ENCODE results near the gene NAALADL1. TPM values are rescaled to one million over a fixed set of nuclear protein-coding genes. Genes with fewer than 3 reads are reported as not detected.

Gene NAALADL1
- total RNA-seq, 1 experiment from 2014 or later: 0.23 TPM

GRCh38 chr11:65019824-65020223, 38.5 kb downstream of the NAALADL1 start:
- intact Hi-C loops (cut with micrococcal nuclease; ENCODE audit: unreplicated experiment): loop anchor here (10.0 kb wide), 1 partner anchor 175 kb away; the partner anchor contains the start of gene CDC42BPG
- in situ Hi-C loops (cut with HindIII; ENCODE audit: low pct_unique_long_range_greater_than_20kb, low sequenced_read_pairs): no loop called here
- no peak overlapping the region for H3K4me3 ChIP-seq (ENCODE audit: low read depth in 2 of 2, low read length in 2 of 2)
- ChIA-PET POLR2A (no interaction called here), CTCF (interaction anchor here (0.5 kb wide), 1 partner anchor 12 kb away, joined by 3 read pairs; no protein-coding TSS in a partner anchor)
- H3K9me3 ChIP-seq (ENCODE audit: control insufficient read depth, insufficient read depth, low read depth, low read length): no peaks in the 10 kb centered on the region
- no peaks in the 10 kb centered on the region for H3K27me3 ChIP-seq (ENCODE audit: control insufficient read depth, insufficient read depth, low read length)
- no peak overlapping the region for H3K27ac ChIP-seq (ENCODE audit: low read length)
- no TSS peak for BruUV-seq (replicated peaks)
- no peaks in the 10 kb centered on the region; the same call in 1 of the 2 replicates for H3K4me1 ChIP-seq (ENCODE audit: control insufficient read depth, insufficient read depth, low read length)
- no peak for DNase-seq (ENCODE audit: low read depth, low spot score)
- TF ChIP-seq, protein P1, sequence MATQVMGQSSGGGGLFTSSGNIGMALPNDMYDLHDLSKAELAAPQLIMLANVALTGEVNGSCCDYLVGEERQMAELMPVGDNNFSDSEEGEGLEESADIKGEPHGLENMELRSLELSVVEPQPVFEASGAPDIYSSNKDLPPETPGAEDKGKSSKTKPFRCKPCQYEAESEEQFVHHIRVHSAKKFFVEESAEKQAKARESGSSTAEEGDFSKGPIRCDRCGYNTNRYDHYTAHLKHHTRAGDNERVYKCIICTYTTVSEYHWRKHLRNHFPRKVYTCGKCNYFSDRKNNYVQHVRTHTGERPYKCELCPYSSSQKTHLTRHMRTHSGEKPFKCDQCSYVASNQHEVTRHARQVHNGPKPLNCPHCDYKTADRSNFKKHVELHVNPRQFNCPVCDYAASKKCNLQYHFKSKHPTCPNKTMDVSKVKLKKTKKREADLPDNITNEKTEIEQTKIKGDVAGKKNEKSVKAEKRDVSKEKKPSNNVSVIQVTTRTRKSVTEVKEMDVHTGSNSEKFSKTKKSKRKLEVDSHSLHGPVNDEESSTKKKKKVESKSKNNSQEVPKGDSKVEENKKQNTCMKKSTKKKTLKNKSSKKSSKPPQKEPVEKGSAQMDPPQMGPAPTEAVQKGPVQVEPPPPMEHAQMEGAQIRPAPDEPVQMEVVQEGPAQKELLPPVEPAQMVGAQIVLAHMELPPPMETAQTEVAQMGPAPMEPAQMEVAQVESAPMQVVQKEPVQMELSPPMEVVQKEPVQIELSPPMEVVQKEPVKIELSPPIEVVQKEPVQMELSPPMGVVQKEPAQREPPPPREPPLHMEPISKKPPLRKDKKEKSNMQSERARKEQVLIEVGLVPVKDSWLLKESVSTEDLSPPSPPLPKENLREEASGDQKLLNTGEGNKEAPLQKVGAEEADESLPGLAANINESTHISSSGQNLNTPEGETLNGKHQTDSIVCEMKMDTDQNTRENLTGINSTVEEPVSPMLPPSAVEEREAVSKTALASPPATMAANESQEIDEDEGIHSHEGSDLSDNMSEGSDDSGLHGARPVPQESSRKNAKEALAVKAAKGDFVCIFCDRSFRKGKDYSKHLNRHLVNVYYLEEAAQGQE (IDR thresholded peaks at IDR 0.05; ENCODE audit: insufficient read depth in 1 of 2, low read depth in 2 of 2, low read length in 1 of 2): no peak
- no peak for TF ChIP-seq CTCF (IDR thresholded peaks at IDR 0.05)
- TF ChIP-seq TCF7L2 (IDR thresholded peaks at IDR 0.05; ENCODE audit: low read depth, low read length): no peak
- no peak for TF ChIP-seq SIN3A (IDR thresholded peaks at IDR 0.05; ENCODE audit: borderline replicate concordance, insufficient read depth, low read depth, low read length)
- TF ChIP-seq POLR2AphosphoS5 (IDR thresholded peaks at IDR 0.05; ENCODE audit: low read depth, low read length): no peak
- H3K36me3 ChIP-seq (ENCODE audit: control insufficient read depth, insufficient read depth, low read length): no peaks in the 10 kb centered on the region
- no peak for ATAC-seq

DNA sequence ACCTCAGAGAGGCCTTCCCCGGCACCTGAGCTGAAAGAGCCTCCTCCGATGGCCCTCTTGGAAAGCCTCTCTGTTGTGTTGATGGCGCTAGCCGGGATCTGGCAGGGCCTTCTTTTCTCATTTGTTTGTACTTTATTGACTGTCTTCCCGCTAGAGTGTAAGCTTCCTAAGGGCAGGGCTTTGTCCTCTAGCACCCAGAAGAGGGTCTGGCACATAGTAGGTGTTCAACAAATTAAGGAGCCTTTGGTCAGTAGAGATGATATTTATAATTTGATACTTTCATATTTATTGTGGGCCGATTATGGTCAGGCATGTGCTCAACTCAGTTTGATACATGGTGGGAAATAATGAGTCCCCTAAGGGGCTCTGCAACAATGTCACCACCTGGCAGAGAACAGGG, 40.4 kb downstream of the NAALADL1 start:
- no peaks in the 10 kb centered on the region for H3K27me3 ChIP-seq (ENCODE audit: control insufficient read depth, insufficient read depth, low read length)
- peaks cover 5% of the 10 kb centered on the region; the same call in 1 of the 2 replicates for H3K4me1 ChIP-seq (ENCODE audit: control insufficient read depth, insufficient read depth, low read length)
- no peak for DNase-seq (ENCODE audit: low read depth, low spot score)
- H3K9me3 ChIP-seq (ENCODE audit: control insufficient read depth, insufficient read depth, low read depth, low read length): no peaks in the 10 kb centered on the region
- no peak for ATAC-seq
- in situ Hi-C loops (cut with HindIII; ENCODE audit: low pct_unique_long_range_greater_than_20kb, low sequenced_read_pairs): no loop called here
- BruUV-seq (replicated peaks): no TSS peak
- ChIA-PET CTCF (interaction anchor here (0.6 to 0.8 kb wide), 2 partner anchors 170 to 187 kb away, joined by 3 to 4 read pairs; no protein-coding TSS in a partner anchor), POLR2A (interaction anchor here (0.6 kb wide), 1 partner anchor 19 kb away, joined by 3 read pairs; no protein-coding TSS in a partner anchor)
- intact Hi-C loops (cut with micrococcal nuclease; ENCODE audit: unreplicated experiment): no loop called here
- no peak overlapping the region for H3K27ac ChIP-seq (ENCODE audit: low read length)
- H3K4me3 ChIP-seq (ENCODE audit: low read depth in 2 of 2, low read length in 2 of 2): no peak overlapping the region
- TF ChIP-seq SIN3A (IDR thresholded peaks at IDR 0.05; ENCODE audit: borderline replicate concordance, insufficient read depth, low read depth, low read length) (no peak), CTCF (IDR thresholded peaks at IDR 0.05) (no peak), TCF7L2 (IDR thresholded peaks at IDR 0.05; ENCODE audit: low read depth, low read length) (no peak), POLR2AphosphoS5 (IDR thresholded peaks at IDR 0.05; ENCODE audit: low read depth, low read length) (no peak)
- TF ChIP-seq, protein P1 (IDR thresholded peaks at IDR 0.05; ENCODE audit: insufficient read depth in 1 of 2, low read depth in 2 of 2, low read length in 1 of 2): no peak
- H3K36me3 ChIP-seq (ENCODE audit: control insufficient read depth, insufficient read depth, low read length): no peaks in the 10 kb centered on the region
